Measurements from ENCODE around the gene DUS1L.
"Not testable (repeated sequence)": the region's sequence is repeated elsewhere in the genome, so short reads cannot be mapped to it uniquely, and the experiment has no call there.

Gene DUS1L

DNA sequence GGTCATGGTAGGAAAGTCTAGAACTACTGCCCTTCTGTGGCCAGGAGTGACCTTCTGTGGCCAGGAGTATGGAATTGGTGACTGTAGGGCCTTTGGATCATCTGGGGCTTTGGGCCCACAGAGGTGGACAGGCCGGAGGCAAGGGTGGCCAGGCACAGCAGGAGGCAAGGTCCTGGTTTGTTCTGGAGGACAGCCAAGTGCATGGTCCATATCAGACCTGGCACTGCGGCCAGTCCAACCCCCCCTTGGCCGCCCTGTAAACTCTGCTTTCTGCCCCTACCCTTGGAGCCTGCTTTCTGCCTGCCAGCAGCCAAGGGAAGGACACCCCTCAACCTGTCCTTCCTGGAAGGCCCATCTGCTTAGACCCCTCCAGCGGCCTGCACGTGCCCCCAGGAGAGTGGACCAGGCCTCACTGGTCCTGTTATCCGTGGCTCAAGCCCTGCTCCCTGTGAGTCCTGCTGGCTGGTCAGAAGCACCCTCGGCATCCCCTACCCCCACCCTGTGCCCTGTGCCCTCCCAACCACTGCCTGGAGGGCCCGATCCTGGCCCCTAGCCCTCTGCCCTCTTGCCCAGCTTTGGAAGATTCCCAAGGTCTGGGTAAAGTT lies 25.8 kb downstream of the DUS1L start:
- no peak for DNase-seq

GRCh38 chr17:82038796-82039409 lies 26.7 kb downstream of the DUS1L start:
- not testable (repeated sequence) for DNase-seq

DNA sequence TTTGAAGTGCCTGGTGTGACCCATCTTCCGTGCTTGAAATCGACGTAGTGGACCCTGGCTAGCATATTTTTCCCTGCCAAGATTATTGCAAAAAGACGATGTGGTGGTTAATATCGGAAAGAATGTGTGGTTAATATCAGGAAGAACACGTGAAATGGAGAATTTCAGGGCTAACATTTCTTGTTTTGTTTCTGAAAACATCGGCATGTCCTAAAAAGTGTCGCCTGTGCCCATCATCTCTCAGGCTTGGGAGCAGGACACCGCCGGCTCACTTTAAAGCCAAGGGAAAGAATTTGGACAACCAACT lies 27.8 kb downstream of the DUS1L start:
- no peak for DNase-seq

DNA sequence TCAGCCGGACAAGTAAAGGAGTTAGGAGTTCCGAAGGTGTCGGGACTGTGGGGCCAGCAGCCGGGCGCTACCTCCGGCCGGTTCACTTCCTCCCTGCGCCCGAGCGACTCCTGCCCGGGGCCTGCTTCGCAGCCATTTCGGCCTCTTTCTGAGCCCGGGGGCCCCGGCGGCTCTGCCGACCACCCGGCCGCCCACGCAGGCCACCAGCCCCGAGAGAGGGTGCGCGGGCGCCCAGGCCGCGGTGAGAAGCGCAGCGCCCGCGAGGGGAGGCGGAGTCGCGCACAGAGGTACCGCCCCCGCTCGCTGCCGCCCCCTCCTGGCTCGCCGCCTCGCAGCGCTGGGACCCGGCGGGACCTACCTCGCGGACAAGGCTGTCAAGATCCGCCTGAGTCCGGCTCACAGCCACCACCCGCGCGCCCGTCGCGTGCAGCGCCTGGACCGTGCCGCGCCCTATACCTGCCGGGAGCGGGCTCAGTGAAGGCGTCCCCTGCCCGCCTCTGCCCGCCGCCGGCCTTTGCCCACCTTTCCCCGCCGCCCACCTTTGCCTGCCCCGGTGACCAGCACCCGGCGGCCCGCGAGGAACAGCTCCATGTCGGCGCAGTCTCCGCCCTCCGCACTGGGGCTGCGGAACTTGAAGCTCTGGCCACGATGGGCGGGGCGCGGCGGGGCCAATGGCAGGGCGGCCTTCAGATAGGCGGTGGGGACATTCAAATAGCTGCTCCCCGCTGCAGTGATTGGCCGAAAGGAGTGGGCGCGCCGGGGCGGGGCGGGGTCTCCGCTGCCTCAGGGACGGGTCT lies 28.3 kb downstream of the DUS1L start, which contains the start of gene DCXR:
TSS of gene DCXR (minus strand) at position 606 of the 797 bp plus-strand sequence. CDS start at position 591, 15 bp downstream.
- DNase-seq: peak; percentile 52 to 97 (median 94)

- DNase-seq: peak in 1 of 14 donors; percentile 29
Observed at GRCh38 chr17:82036634-82037091, 28.9 kb downstream of the DUS1L start.

- no peak for DNase-seq
Observed at GRCh38 chr17:82035956-82036633, 29.5 kb downstream of the DUS1L start.

DNA sequence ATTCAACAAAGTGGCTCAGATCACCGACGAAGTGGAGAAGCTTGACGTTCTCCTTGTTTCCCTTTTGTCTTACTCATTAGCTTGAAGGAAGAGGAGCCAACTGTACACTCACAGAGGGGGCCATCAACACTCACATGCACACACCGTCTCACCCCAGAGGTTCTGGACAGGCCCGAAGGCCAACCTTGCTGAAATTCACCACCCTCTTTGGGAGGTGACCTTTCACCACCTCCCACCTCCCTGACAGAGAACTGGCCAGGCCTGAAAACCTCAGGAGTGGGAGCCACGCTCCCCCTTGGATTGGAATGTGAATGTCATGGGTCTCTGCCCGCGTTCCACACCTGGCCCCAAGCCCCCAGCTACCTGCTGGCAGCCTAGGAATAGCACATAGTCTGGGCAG lies 30.1 kb downstream of the DUS1L start:
- DNase-seq: no peak

GRCh38 chr17:82034371-82035011 lies 31.1 kb downstream of the DUS1L start:
- no peak for DNase-seq

GRCh38 chr17:82033359-82034085 lies 32.1 kb downstream of the DUS1L start:
- no peak for DNase-seq

DNA sequence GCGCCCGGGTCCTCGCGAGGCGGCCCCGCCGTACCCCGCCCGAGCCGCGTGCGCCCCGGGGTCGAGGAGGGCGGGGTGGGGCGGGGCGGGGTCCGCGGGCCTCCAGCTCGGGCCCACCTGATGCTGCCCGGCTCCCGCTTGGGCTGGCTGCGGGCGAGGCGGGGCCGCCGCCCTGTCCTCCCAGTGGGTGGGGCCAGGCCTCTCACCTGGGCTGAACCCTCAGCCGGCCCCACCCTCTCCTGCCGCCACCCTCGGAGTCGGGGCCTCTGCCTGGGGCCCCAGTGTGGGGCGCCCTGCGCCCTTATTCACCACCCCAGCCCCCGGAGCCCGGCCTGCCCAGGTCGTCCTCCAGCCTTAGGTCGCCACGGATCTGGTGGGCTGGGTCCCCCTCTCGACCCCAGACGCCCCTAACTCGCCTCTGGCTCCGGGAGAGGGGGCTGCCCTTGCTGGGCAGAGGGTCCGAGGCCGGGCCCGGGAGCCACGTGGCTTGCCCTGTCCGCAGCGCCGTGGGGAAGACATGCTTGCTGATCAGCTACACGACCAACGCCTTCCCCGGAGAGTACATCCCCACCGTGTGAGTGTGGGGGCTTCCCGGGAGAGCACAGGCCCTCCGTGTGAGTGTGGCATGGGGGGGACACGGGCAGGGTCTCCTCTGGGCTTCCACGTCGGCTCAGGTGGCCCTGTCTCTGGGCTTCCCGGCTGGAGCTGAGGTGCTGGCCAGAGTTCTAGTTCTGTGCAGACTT lies 33.5 kb downstream of the DUS1L start:
- DNase-seq: no peak

- peak in 1 of 14 donors; percentile 13 for DNase-seq
Observed at GRCh38 chr17:82031303-82031884, 34.2 kb downstream of the DUS1L start, which contains the start of gene RAC3. RAC3 (plus strand) TSS chr17:82031678; CDS start chr17:82031762, 84 bp downstream.

DNA sequence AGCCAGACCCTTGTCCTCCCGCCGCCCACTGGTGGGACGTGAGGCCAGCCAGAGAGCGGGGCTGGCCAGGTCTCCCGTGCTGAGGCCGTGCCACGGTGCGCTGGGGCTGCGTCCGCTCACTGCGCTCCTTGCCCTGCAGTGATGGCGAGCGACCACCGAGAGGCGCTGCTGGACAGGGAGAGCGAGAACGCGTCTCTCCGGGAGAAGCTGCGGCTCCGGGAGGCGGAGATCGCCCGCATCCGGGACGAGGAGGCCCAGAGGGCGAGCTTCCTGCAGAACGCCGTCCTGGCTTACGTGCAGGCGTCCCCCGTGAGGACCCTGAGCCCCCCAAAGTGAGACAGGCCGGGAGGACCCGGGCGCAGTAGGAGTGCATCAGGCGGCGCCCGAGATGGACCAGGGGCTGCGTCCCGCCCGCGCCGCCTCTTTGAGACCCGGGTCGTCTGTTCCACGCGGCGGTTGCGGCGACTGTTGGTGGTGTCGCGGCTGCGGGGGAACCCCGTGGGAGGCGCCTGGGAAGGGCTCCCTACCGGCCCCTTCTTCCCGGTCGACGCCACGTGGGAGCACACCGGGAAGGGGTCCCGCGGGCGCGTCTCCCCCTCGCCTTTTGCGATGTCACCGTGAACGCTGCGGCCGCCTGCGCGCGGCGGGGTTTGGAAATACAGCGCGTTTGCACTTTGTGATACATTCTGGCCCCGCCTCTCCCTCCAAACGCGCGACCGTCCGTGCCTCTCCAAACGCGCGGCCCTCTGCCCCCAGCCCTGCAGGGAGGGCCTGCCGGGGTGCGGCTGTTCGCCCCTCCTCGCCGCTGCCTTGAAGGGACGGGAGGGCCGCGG lies 34.9 kb downstream of the DUS1L start:
- peak in 13 of 14 donors; percentile 35 to 83 (median 63) for DNase-seq

DNA sequence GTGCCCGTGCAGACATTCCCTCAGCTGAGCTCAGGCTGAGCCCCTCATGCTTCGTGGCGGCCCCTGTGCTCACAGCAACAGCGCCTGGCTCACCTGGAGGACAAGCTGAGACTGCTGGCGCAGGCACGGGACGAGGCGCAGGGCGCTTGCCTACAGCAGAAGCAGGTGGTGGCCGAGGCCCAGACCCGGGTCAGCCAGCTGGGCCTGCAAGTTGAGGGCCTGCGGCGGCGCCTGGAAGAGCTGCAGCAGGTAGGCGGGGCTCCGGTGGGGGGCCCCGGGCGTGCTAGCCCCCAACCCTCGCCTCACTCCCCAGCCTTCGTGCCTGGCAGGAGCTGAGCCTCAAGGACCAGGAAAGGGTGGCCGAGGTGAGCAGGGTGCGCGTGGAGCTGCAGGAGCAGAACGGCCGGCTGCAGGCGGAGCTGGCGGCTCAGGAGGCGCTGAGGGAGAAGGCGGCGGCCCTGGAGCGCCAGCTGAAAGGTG lies 35.6 kb downstream of the DUS1L start:
- DNase-seq: peak in 1 of 14 donors; percentile 69

- peak in 2 of 14 donors; percentile 40 to 86 for DNase-seq
Observed at GRCh38 chr17:82029391-82029790, 36.2 kb downstream of the DUS1L start.

DNA sequence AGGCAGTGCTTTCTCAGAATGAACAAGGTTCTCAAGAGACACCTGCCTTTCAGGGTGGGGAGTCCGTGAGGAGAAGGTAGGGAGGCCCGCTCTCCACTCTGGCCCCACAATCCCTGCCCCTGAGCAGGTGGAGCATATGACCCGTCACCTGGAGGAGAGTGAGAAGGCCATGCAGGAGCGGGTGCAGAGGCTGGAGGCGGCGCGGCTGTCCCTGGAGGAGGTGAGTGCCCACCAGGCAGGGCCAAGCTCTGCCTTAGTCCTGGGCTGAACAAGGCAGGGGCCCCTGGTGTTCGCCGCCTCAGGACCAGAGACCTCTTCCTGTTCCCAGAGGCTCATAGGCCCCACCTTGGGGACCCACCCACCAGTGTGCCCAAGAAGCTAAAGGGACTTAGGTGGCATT lies 36.6 kb downstream of the DUS1L start:
- DNase-seq: no peak

- DNase-seq: no peak
Observed at GRCh38 chr17:82028246-82028645, 37.4 kb downstream of the DUS1L start.

- no peak for DNase-seq
Observed at GRCh38 chr17:82025401-82026107, 40.0 kb downstream of the DUS1L start.

DNA sequence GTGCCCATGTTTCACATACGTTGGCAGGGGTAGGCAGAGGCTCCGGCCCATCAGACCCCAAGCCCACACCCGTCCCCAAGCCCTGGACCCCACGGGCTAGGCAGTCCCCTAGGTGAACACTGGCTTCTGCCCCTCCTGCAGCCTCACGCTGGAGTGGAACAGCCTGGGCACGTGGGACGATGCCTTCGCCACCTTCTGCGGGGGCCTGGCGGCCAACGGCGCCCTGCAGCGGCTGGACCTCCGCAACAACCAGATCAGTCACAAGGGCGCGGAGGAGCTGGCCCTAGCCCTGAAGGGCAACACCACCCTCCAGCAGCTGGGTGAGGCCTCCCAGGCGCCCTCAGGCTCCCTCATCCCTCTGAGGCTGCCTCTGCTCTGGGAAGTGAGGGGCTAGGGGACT lies 40.7 kb downstream of the DUS1L start:
- no peak for DNase-seq
